NT2/D1 (cell line): ENCODE data around the gene NFKB1.
"Not testable (repeated sequence)": the region's sequence is repeated elsewhere in the genome, so short reads cannot be mapped to it uniquely, and the experiment has no call there.

Experiments
- DNase-seq: peaks from one replicate; pipeline ENCODE4 v3.0.0-alpha.2; 2011; ENCODE audit warnings: low read depth, low spot score
- H3K27me3 ChIP-seq: 2 replicates; pipeline ENCODE4 v1.6.0; 2011; ENCODE audit warnings: mild to moderate bottlenecking; ENCODE audit not compliant: insufficient read length, insufficient read depth
- H3K36me3 ChIP-seq: 2 replicates; pipeline ENCODE4 v1.6.1; 2011; ENCODE audit warnings: mild to moderate bottlenecking, low read length, mixed read lengths; ENCODE audit not compliant: insufficient read depth, insufficient read length
- H3K4me1 ChIP-seq: 2 replicates; pipeline ENCODE4 v1.5.1; 2011; ENCODE audit not compliant: insufficient read depth, insufficient read length
- H3K4me3 ChIP-seq: 2 replicates; pipeline ENCODE4 v1.5.1; 2011; ENCODE audit warnings: low read depth; ENCODE audit not compliant: insufficient read length
- H3K9ac ChIP-seq: 2 replicates; pipeline ENCODE4 v1.6.0; 2011; ENCODE audit warnings: low read depth; ENCODE audit not compliant: insufficient read length
- H3K9me3 ChIP-seq: 2 replicates; pipeline ENCODE4 v1.5.1; 2011; ENCODE audit warnings: mild to moderate bottlenecking, low read length; ENCODE audit not compliant: insufficient read depth
- SUZ12 ChIP-seq: IDR thresholded peaks from 2 replicates; pipeline ENCODE4 v1.6.1; 2011; ENCODE audit not compliant: insufficient read length, insufficient read depth; ENCODE audit errors: extremely low read depth
- YY1 ChIP-seq: IDR thresholded peaks from 2 replicates; pipeline ENCODE4 v1.6.1; 2011; ENCODE audit not compliant: insufficient read length, insufficient read depth
- ZNF274 ChIP-seq: IDR thresholded peaks from 2 replicates; pipeline ENCODE4 v1.6.1; 2011; ENCODE audit warnings: mild to moderate bottlenecking, low read depth, low read length

The NFKB1 gene

GRCh38 chr4:102565696-102566095, 64.5 kb downstream of the NFKB1 start:
- Histone ChIP-seq H3K9me3 (no peaks in the 10 kb centered on the region; the same call in 1 of the 2 replicates), H3K9ac (no peak overlapping the region), H3K4me1 (peaks cover 3% of the 10 kb centered on the region), H3K4me3 (no peak overlapping the region), H3K27me3 (no peaks in the 10 kb centered on the region), H3K36me3 (peaks cover 5% of the 10 kb centered on the region)
- TF ChIP-seq YY1: no peak
- no peak for TF ChIP-seq ZNF274
- no peak for TF ChIP-seq SUZ12
- no peak for DNase-seq

- no peak overlapping the region for H3K9ac ChIP-seq
- H3K27me3 ChIP-seq: no peaks in the 10 kb centered on the region
- TF ChIP-seq SUZ12 (no peak), YY1 (no peak), ZNF274 (no peak)
- H3K4me3 ChIP-seq: no peak overlapping the region
- peaks cover 5% of the 10 kb centered on the region for H3K36me3 ChIP-seq
- H3K4me1 ChIP-seq: peaks cover 3% of the 10 kb centered on the region
- DNase-seq: no peak
- H3K9me3 ChIP-seq: no peaks in the 10 kb centered on the region; the same call in 1 of the 2 replicates
Measured at GRCh38 chr4:102566426-102566825, 65.3 kb downstream of the NFKB1 start.

- no peak for DNase-seq
- H3K27me3 ChIP-seq: no peaks in the 10 kb centered on the region
- no peak overlapping the region for H3K4me3 ChIP-seq
Measured at GRCh38 chr4:102567427-102567826, 66.3 kb downstream of the NFKB1 start.

GRCh38 chr4:102569200-102569599, 68.0 kb downstream of the NFKB1 start:
- no peak for TF ChIP-seq ZNF274
- no peak for TF ChIP-seq YY1
- no peak for TF ChIP-seq SUZ12
- H3K27me3 ChIP-seq: no peaks in the 10 kb centered on the region
- no peak overlapping the region for H3K4me3 ChIP-seq
- DNase-seq: no peak
- H3K4me1 ChIP-seq: peaks cover 3% of the 10 kb centered on the region
- no peak overlapping the region for H3K9ac ChIP-seq
- no peaks in the 10 kb centered on the region; the same call in 1 of the 2 replicates for H3K9me3 ChIP-seq
- H3K36me3 ChIP-seq: peaks cover 5% of the 10 kb centered on the region

More at GRCh38 chr4:102567427-102567826, 66.3 kb downstream of the NFKB1 start:
- no peak for TF ChIP-seq SUZ12
- no peak for TF ChIP-seq YY1
- TF ChIP-seq ZNF274: no peak
- Histone ChIP-seq H3K4me1 (peaks cover 3% of the 10 kb centered on the region), H3K9me3 (no peaks in the 10 kb centered on the region; the same call in 1 of the 2 replicates), H3K36me3 (peaks cover 5% of the 10 kb centered on the region), H3K9ac (no peak overlapping the region)

- not testable (repeated sequence) for H3K9me3 ChIP-seq, H3K36me3 ChIP-seq, DNase-seq, H3K27me3 ChIP-seq, H3K4me1 ChIP-seq, H3K9ac ChIP-seq, H3K4me3 ChIP-seq
Measured at GRCh38 chr4:102570211-102570610, 69.1 kb downstream of the NFKB1 start.

- Histone ChIP-seq H3K9ac (no peak overlapping the region), H3K4me1 (no peaks in the 10 kb centered on the region), H3K36me3 (peaks cover 6% of the 10 kb centered on the region), H3K4me3 (no peak overlapping the region), H3K27me3 (no peaks in the 10 kb centered on the region), H3K9me3 (no peaks in the 10 kb centered on the region; the same call in 1 of the 2 replicates)
- no peak for TF ChIP-seq SUZ12
- TF ChIP-seq YY1: no peak
- TF ChIP-seq ZNF274: no peak
- no peak for DNase-seq
Measured at GRCh38 chr4:102572452-102572851, 71.3 kb downstream of the NFKB1 start.

- Histone ChIP-seq H3K27me3 (no peaks in the 10 kb centered on the region), H3K36me3 (peaks cover 13% of the 10 kb centered on the region), H3K4me1 (no peaks in the 10 kb centered on the region), H3K4me3 (no peak overlapping the region), H3K9me3 (no peaks in the 10 kb centered on the region; the same call in 1 of the 2 replicates), H3K9ac (no peak overlapping the region)
- no peak for DNase-seq
- no peak for TF ChIP-seq YY1
- TF ChIP-seq SUZ12: no peak
- TF ChIP-seq ZNF274: no peak
Measured at GRCh38 chr4:102574317-102574716, 73.2 kb downstream of the NFKB1 start.
